Parathyroid adenoma (tissue), 2 donors: ENCODE measurements around the gene ACP5.
"Not testable (repeated sequence)": the region's sequence is repeated elsewhere in the genome, so short reads cannot be mapped to it uniquely, and the experiment has no call there.

Source experiments
- H2AFZ ChIP-seq: fragments of 300-600 bp; sonication (generic); one replicate; pipeline ENCODE4 v1.7.0; 2017; ENCODE audit warnings: antibody characterized with exemption, mild to moderate bottlenecking
- H3K27ac ChIP-seq: fragments of 300-600 bp; sonication (generic); one replicate; pipeline ENCODE4 v1.7.0; 2017
- H3K27me3 ChIP-seq: fragments of 300-600 bp; sonication (generic); one replicate; pipeline ENCODE4 v1.7.0; 2017; ENCODE audit warnings: low read length; ENCODE audit not compliant: control insufficient read depth, insufficient read depth
- H3K36me3 ChIP-seq: fragments of 300-600 bp; sonication (generic); one replicate; pipeline ENCODE4 v1.7.0; 2017; ENCODE audit warnings: low read length; ENCODE audit not compliant: control insufficient read depth, insufficient read depth
- H3K4me1 ChIP-seq: fragments of 300-600 bp; sonication (generic); one replicate; pipeline ENCODE4 v1.7.0; 2017; ENCODE audit warnings: control low read depth
- H3K4me2 ChIP-seq: fragments of 300-600 bp; sonication (generic); one replicate; pipeline ENCODE4 v1.7.0; 2017; ENCODE audit warnings: low read length
- H3K4me3 ChIP-seq: fragments of 300-600 bp; sonication (generic); one replicate; pipeline ENCODE4 v1.7.0; 2017; ENCODE audit warnings: low read depth, low read length
- H3K79me2 ChIP-seq: fragments of 300-600 bp; sonication (generic); one replicate; pipeline ENCODE4 v1.7.0; 2017; ENCODE audit warnings: control low read depth
- H3K9ac ChIP-seq: fragments of 300-600 bp; sonication (generic); one replicate; pipeline ENCODE4 v1.7.0; 2017; ENCODE audit warnings: mild to moderate bottlenecking
- H3K9me3 ChIP-seq: fragments of 300-600 bp; sonication (generic); one replicate; pipeline ENCODE4 v1.7.0; 2017; ENCODE audit warnings: low read length; ENCODE audit not compliant: control insufficient read depth
- CTCF ChIP-seq: fragments of 300-600 bp; sonication (generic); IDR thresholded peaks from one replicate; pipeline ENCODE4 v1.7.0; 2017; ENCODE audit warnings: antibody characterized with exemption, mild to moderate bottlenecking
- donor health status: primary hyperparathyroidism.

ACP5 gene

GRCh38 chr19:11577451-11578257 is at the start of gene ACP5:
TSS of gene ACP5 (minus strand) at chr19:11577645. CDS start at chr19:11577317, 328 bp downstream.
- no peaks in the 10 kb centered on the region for H3K36me3 ChIP-seq
- no peaks in the 10 kb centered on the region for H3K4me1 ChIP-seq
- peak within 1 kb of the TSS; percentile 16 for H3K4me3 ChIP-seq
- TF ChIP-seq CTCF: no peak
- H3K9me3 ChIP-seq: no peaks in the 10 kb centered on the region
- H3K9ac ChIP-seq: no peak within 1 kb of the TSS
- H2AFZ ChIP-seq: peak within 1 kb of the TSS; percentile 76
- H3K27me3 ChIP-seq: no peaks in the 10 kb centered on the region
- peak within 1 kb of the TSS; percentile 22 for H3K4me2 ChIP-seq
- H3K79me2 ChIP-seq: no peaks in the 10 kb centered on the region
- H3K27ac ChIP-seq: no peak within 1 kb of the TSS

GRCh38 chr19:11626252-11626651 is 48.8 kb upstream of the ACP5 start:
- Histone ChIP-seq H3K27me3 (no peaks in the 10 kb centered on the region), H3K36me3 (no peaks in the 10 kb centered on the region), H3K4me1 (no peaks in the 10 kb centered on the region), H3K27ac (no peak overlapping the region), H3K4me3 (no peak overlapping the region), H3K9me3 (no peaks in the 10 kb centered on the region), H2AFZ (no peak overlapping the region), H3K4me2 (no peak overlapping the region), H3K79me2 (no peaks in the 10 kb centered on the region), H3K9ac (no peak overlapping the region)
- TF ChIP-seq CTCF: no peak

GRCh38 chr19:11624069-11624463 is 46.6 kb upstream of the ACP5 start:
- no peak overlapping the region for H3K4me3 ChIP-seq
- peak overlapping the region; percentile 61 for H3K4me2 ChIP-seq
- H3K27ac ChIP-seq: no peak overlapping the region
- H3K79me2 ChIP-seq: no peaks in the 10 kb centered on the region
- TF ChIP-seq CTCF: no peak
- H3K9ac ChIP-seq: no peak overlapping the region
- H3K36me3 ChIP-seq: no peaks in the 10 kb centered on the region
- no peaks in the 10 kb centered on the region for H3K9me3 ChIP-seq
- peak overlapping the region; percentile 10 for H2AFZ ChIP-seq
- H3K27me3 ChIP-seq: no peaks in the 10 kb centered on the region
- H3K4me1 ChIP-seq: no peaks in the 10 kb centered on the region

- not testable (repeated sequence) for H3K4me3 ChIP-seq, H3K27me3 ChIP-seq, H3K79me2 ChIP-seq, H3K27ac ChIP-seq, H2AFZ ChIP-seq, H3K9ac ChIP-seq, H3K4me2 ChIP-seq, H3K36me3 ChIP-seq, H3K9me3 ChIP-seq, H3K4me1 ChIP-seq
These were observed 45.0 kb upstream of the ACP5 start for GRCh38 chr19:11622401-11622800.

GRCh38 chr19:11620553-11620952 is 43.1 kb upstream of the ACP5 start:
- peaks cover 3% of the 10 kb centered on the region for H3K9me3 ChIP-seq
- H3K27me3 ChIP-seq: no peaks in the 10 kb centered on the region
- peaks cover 4% of the 10 kb centered on the region for H3K79me2 ChIP-seq
- no peak overlapping the region for H3K9ac ChIP-seq
- no peak overlapping the region for H3K27ac ChIP-seq
- H2AFZ ChIP-seq: no peak overlapping the region
- no peaks in the 10 kb centered on the region for H3K4me1 ChIP-seq
- no peak overlapping the region for H3K4me2 ChIP-seq
- no peaks in the 10 kb centered on the region for H3K36me3 ChIP-seq
- no peak for TF ChIP-seq CTCF
- H3K4me3 ChIP-seq: no peak overlapping the region
